Measurements from ENCODE around the gene HAGHL.
"Not testable (repeated sequence)": the region's sequence is repeated elsewhere in the genome, so short reads cannot be mapped to it uniquely, and the experiment has no call there.

DNA sequence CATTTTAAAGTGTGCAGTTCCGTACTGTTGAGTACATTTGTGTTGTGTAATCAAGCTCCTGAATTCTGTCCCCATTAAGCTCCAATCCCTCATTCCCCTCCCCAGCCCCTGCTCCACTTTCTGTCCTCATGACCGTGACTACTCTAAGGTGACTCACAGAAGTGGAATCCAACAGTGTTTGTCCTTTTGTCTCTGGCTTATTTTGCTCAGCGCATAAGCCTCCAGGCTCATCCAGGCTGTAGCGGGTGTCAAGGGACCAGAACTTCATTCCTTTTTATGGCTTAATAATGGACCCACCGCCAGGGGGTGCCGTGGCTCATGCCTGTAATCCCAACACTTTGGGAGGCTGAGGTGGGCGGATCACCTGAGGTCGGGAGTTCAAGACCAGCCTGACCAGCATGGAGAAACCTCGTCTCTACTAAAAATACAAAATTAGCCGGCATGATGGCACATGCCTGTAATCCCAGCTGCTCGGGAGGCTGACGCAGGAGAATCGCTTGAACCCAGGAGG is 14.1 kb upstream of the HAGHL start:
- TF ChIP-seq EZH2 (IDR thresholded peaks at IDR 0.05), result not testable (repeated sequence)
- peak; percentile 61 for TF ChIP-seq CTCF (IDR thresholded peaks at IDR 0.05)
